SK-N-SH (cell line): ENCODE measurements around the gene DPP4.

Experiments used
- CHD2 ChIP-seq: fragments of 150-350 bp; IDR thresholded peaks from 2 replicates; pipeline ENCODE4 v1.6.1; 2018; ENCODE audit warnings: low read length; ENCODE audit not compliant: partially characterized antibody
- POLR2AphosphoS5 ChIP-seq: IDR thresholded peaks from 2 replicates; pipeline ENCODE4 v1.6.1; 2012; ENCODE audit warnings: low read depth, low read length
- RAD21 ChIP-seq: IDR thresholded peaks from 2 replicates; pipeline ENCODE4 v1.6.1; 2012; ENCODE audit warnings: mild to moderate bottlenecking, low read length

- TF ChIP-seq RAD21 (no peak), CHD2 (no peak), POLR2AphosphoS5 (no peak)
Measured at GRCh38 chr2:162074632-162074895, 549 bp upstream of the DPP4 start.
